HCT116 (cell line): ENCODE measurements around the gene ASIP.
"Not testable (repeated sequence)": the region's sequence is repeated elsewhere in the genome, so short reads cannot be mapped to it uniquely, and the experiment has no call there.

Source experiments
- ATF3 ChIP-seq: IDR thresholded peaks from 2 replicates; pipeline ENCODE4 v1.6.1; 2012
- CTCF ChIP-seq, 3 experiments: fragments of 200-600 bp in 1 of 3; sonication (generic) in 1 of 3; IDR thresholded peaks in 2 of 3; conservative IDR thresholded peaks in 1 of 3; 2 replicates each; pipeline ENCODE4 v1.5.1; 2012 to 2017; ENCODE audit warnings: low read depth in 2 of 3, low read length in 2 of 3, antibody characterized with exemption in 1 of 3, borderline replicate concordance in 1 of 3, control low read depth in 1 of 3, mild to moderate bottlenecking in 1 of 3, mixed read lengths in 1 of 3, mixed run types in 1 of 3, moderate library complexity in 1 of 3; ENCODE audit not compliant: insufficient read depth in 1 of 3
- EZH2 ChIP-seq: fragments of 200-600 bp; sonication (generic); IDR thresholded peaks from 2 replicates; pipeline ENCODE4 v1.6.1; 2017; ENCODE audit warnings: antibody characterized with exemption, mixed run types
- EZH2phosphoT487 ChIP-seq: fragments of 200-600 bp; IDR thresholded peaks from 2 replicates; pipeline ENCODE4 v1.6.1; 2018; ENCODE audit warnings: antibody characterized with exemption, borderline replicate concordance
- POLR2A ChIP-seq: IDR thresholded peaks from 2 replicates; pipeline ENCODE4 v1.7.0; 2011; ENCODE audit warnings: borderline replicate concordance; ENCODE audit not compliant: insufficient read depth, insufficient read length; ENCODE audit errors: extremely low read depth
- TCF7L2 ChIP-seq: IDR thresholded peaks from 2 replicates; pipeline ENCODE4 v1.7.0; 2011; ENCODE audit warnings: borderline replicate concordance, inconsistent platforms; ENCODE audit not compliant: insufficient read depth, insufficient read length; ENCODE audit errors: extremely low read depth
- YY1 ChIP-seq: IDR thresholded peaks from 2 replicates; pipeline ENCODE4 v1.6.1; 2011; ENCODE audit warnings: low read length, low read depth, moderate library complexity, mild to moderate bottlenecking; ENCODE audit not compliant: insufficient replicate concordance; ENCODE audit errors: extremely low read depth
- ZNF274 ChIP-seq: fragments of 200-500 bp; sonication (Bioruptor generic); IDR thresholded peaks from 2 replicates; pipeline ENCODE4 v1.6.1; 2014; ENCODE audit warnings: mild to moderate bottlenecking, low read depth, low read length, inconsistent platforms

GRCh38 chr20:34252431-34253086, 11.3 kb downstream of the ASIP start:
- TF ChIP-seq ZNF274; CTCF (IDR thresholded peaks at IDR 0.05 in 2 of 3, conservative IDR thresholded peaks at IDR 0.05 in 1 of 3; ENCODE audit: borderline replicate concordance in 1 of 3, insufficient read depth in 1 of 3, low read depth in 2 of 3, low read length in 2 of 3); EZH2phosphoT487; TCF7L2; ATF3; YY1; POLR2A; EZH2: not testable (repeated sequence)
